Non-pigmented ciliary epithelial cell (primary cell): Measurements from ENCODE around the gene CEBPA.
"Not testable (repeated sequence)": the region's sequence is repeated elsewhere in the genome, so short reads cannot be mapped to it uniquely, and the experiment has no call there.

Source experiments
- DNase-seq: peaks from one replicate; pipeline ENCODE4 v3.0.0-alpha.2; 2010; ENCODE audit warnings: low read depth

CEBPA gene

GRCh38 chr19:33300009-33300893 is 2.1 kb downstream of the CEBPA start:
- no peak for DNase-seq

- no peak for DNase-seq
These were observed 3.2 kb downstream of the CEBPA start for GRCh38 chr19:33299051-33299688.

DNA sequence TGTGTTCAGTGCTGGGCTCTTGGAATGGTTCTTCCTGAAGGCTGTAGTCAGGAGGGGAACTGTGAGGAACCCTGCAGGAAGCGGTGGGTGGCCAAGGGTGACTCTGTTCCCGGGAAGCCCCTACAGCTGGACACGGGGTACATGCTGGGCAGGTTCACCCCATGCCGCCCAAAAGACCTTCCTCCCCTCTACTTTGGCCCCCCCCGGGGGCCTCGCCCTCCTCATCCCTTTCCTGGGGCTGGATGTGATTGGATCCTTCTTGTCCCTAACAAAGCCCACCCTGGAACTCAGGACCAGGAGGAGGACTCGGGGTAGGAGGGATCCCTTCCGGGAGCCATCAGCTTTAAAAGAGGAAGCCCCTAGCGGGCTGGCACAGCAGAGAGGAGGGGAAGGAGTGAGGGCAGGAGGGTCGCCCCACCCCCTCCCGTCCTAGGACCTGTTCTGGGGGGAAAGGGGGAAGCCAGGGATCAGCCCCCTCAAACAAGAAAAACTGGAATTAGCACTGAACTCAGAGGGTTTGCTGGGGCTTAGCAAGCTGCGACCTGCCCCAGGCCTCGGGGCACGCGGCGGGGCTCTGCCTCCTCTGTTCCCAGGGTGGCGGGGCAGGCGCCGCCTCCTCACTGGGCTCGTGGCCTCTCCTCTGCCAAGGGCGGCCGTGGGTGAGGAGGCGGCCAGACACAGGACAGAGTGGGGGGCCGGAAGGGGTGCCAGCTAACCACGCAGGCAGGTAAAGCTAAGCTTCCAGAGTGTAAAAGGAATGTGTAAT is 4.0 kb downstream of the CEBPA start:
- no peak for DNase-seq

DNA sequence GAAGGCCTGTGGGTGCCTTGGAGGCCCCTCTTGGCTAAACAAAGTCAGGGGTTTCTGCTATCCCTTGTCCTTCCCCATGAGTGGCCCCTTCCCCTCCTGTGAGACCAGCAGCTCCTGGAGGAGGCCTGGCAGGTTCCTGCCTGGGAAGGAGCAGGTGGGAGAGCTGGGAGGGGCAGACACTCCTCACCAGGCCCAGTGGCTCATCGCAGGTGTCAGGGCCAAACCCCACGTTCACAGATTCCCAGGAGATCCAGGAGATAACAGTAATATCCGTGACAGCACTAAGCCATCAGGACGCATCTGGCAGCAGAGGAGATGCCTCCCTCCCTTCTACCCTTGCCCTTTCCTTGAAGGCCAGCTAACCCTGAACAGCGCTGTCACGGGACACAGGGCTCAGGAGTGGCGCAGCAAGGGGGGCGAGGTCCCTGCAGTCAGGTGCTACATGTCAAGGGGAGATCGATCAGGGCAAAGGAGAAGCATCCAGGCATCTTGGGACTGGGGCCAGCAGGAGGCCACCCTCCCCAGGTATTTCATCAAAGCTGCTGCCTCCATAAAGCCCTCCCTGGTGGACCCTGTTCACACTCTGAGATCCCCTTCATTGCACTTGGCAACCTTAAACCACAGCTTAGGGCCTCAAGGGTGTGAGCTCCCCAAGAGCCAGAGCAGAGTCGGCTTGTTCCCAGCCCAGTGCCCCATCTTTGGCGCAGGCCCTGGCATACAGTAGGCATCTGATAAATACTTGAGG is 4.8 kb downstream of the CEBPA start:
- DNase-seq = no peak

- DNase-seq = no peak
These were observed 5.8 kb downstream of the CEBPA start for GRCh38 chr19:33296488-33296971.

GRCh38 chr19:33295621-33296487 is 6.5 kb downstream of the CEBPA start:
- no peak for DNase-seq

DNA sequence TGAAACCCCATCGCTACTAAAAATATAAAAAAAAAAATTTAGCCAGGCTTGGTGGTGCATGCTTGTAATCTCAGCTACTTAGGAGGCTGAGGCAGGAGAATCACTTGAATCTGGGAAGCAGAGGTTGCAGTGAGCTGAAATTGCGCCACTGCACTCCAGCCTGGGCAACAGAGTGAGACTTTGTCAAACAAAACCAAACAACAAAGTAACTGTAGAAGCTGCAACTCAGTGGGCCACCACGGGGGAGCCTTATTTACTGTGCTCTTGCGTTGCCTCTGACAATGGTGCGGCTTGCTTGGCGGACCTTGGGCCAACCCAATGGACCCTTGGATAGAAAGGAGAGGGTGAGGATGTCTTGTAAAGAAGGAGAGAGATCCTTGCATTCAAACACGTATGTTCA is 7.3 kb downstream of the CEBPA start:
- not testable (repeated sequence) for DNase-seq

GRCh38 chr19:33294058-33294798 is 8.1 kb downstream of the CEBPA start:
- DNase-seq = no peak

- peak; percentile 38 for DNase-seq
These were observed 8.9 kb downstream of the CEBPA start for GRCh38 chr19:33293255-33294057.

GRCh38 chr19:33292595-33293254 is 9.6 kb downstream of the CEBPA start:
- DNase-seq = no peak

- no peak for DNase-seq
These were observed 10.5 kb downstream of the CEBPA start for GRCh38 chr19:33291623-33292534.

GRCh38 chr19:33290956-33291622 is 11.2 kb downstream of the CEBPA start:
- DNase-seq = no peak

GRCh38 chr19:33290082-33290815 is 12.1 kb downstream of the CEBPA start:
- no peak for DNase-seq

DNA sequence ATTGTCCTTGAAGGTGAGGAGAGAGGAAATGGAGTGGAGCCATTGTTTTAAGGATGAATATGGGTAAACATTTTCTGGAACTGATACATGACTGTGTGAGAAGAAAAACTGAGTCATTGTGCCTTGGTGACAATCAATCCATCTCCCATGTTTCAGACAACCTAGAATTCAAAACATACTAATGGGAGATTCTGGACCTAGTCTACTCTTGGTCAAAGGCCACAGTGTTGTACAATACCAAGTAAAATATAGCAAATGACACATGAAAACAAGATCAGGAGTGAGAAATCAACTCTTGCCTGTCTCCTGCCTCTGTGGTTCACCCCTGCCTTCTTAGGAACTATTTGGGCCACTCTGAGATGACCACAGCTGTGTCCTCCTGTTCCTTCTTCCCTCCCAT is 13.1 kb downstream of the CEBPA start:
- DNase-seq = no peak

DNA sequence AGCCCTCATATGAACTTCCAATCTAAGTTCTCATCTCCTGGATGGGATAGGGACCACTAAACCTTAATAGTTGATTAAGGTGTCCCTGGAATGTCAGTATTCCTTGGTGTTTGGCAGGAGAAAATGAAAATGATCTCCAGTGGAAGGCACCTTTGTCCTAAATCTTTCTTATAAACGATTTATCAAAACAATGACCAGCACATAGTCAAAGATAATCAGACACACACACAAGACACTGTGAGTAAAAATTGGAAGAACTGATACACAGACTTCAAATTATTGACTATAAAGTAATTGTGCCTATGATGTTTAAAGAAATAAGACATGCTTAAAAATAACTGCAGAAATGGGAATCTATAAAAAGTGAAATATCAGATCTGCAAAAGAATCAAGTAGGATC is 13.7 kb downstream of the CEBPA start:
- no peak for DNase-seq

DNA sequence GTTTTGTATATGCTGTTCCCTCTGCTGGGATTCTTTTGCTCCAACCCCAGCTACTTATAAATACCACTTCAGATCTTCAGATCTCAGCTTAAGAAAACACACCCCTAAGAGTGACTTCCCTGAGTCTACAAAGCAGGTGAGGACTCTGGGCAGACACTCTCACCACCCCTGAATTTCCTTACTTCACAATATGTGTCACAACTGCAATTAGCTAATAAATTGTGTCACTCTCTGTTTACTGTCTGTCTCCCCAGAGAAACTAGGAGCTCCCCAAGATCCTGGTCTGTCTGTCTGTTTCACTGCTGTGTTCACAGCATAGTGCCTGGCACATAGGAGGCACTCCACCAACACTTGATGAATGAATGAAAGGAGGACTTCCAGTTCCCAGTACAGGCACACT is 14.4 kb downstream of the CEBPA start:
- DNase-seq = no peak
